Activated CD8-positive, alpha-beta memory T cell treated with anti-CD3 and anti-CD28 coated beads, Interleukin-2, amount 50 U/mL, for 24 hours (primary cell): ENCODE measurements around the gene ESF1.

Experiments
- DNase-seq: peaks from one replicate; pipeline ENCODE4 v3.0.0-alpha.2; 2020; ENCODE audit errors: extremely low read depth

ESF1 gene, protein sequence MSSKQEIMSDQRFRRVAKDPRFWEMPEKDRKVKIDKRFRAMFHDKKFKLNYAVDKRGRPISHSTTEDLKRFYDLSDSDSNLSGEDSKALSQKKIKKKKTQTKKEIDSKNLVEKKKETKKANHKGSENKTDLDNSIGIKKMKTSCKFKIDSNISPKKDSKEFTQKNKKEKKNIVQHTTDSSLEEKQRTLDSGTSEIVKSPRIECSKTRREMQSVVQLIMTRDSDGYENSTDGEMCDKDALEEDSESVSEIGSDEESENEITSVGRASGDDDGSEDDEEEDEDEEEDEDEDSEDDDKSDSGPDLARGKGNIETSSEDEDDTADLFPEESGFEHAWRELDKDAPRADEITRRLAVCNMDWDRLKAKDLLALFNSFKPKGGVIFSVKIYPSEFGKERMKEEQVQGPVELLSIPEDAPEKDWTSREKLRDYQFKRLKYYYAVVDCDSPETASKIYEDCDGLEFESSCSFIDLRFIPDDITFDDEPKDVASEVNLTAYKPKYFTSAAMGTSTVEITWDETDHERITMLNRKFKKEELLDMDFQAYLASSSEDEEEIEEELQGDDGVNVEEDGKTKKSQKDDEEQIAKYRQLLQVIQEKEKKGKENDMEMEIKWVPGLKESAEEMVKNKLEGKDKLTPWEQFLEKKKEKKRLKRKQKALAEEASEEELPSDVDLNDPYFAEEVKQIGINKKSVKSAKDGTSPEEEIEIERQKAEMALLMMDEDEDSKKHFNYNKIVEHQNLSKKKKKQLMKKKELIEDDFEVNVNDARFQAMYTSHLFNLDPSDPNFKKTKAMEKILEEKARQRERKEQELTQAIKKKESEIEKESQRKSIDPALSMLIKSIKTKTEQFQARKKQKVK

DNA sequence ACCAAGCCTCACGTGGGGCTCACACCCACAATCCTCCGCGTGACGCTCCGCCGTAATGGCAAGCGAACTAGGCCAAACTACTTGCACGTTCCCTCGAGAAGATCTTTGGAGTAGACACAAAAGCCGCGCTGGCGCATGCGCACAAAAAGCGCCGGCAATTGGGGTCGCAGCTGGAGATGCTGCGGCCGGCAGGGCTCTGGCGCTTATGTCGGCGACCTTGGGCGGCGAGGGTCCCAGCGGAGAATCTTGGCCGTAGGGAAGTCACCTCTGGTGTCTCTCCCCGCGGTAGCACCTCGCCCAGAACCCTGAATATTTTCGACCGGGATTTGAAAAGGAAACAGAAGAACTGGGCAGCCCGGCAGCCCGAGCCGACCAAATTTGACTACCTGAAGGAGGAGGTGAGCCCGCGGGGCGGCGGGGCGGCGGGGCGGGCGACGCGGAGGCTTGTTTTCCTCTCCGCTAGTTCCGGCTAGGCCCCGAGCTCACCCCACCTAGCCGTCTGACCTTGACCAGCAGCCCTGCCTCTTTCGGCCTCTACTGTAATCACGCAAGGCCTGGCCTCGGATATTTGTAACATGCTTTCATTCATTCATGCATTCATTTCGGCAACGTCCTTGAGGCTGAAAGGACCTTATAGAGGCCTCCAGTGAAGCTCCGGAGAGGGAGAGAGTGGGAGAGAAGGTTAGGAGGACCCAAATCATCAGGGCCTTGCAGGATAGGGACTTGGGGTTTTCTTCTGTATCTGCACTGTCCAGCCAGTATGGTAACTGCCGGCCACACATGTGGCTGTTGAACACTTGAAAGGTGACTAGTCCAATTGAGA is at the start of gene ESF1, which contains the start of gene NDUFAF5:
Gene ESF1, minus strand, starts transcription at position 27 of the 823 bp plus-strand sequence. CDS start 1,779 bp downstream, outside the sequence.
Gene NDUFAF5, plus strand, starts transcription at position 136 of the 823 bp plus-strand sequence. Its CDS starts 41 bp downstream, at position 177.
- peak; percentile 90 for DNase-seq

DNA sequence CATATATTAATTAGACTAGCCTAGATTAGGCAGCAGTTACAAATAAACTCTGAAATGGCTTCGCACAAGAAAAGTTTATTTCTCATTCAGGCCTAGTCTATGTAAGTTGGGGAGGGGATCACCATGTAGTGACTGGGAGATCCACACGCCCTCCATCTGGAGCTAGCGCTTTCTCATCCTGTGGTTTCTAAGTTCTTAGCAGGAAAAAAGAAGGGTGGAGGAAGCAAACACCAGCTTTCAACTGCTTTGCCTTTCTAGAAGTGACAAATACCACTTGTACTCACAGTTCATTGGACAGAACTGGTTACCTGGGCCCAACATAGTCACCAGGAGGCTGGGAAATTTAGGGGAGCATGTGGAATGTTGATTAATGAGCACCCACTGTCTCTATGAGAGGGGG is 46.8 kb upstream of the ESF1 start:
- no peak for DNase-seq

DNA sequence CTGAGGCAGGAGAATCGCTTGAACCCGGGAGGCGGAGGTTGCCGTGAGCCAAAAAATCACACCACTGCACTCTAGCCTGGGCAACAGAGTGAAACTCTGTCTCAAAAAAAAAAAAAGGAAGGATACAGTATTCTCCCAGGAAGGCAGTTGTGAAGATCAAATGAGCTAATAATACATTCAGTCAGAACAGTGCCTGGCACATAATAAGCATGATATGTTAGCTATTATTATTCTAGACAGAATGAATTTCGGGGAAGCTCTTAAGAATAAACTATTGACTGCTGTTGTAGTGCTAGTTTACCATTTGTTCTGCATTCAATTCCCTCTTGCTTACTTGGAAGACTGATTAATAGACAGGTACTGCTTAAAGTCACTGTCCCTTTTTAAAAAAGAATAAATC is 40.7 kb upstream of the ESF1 start:
- no peak for DNase-seq

DNA sequence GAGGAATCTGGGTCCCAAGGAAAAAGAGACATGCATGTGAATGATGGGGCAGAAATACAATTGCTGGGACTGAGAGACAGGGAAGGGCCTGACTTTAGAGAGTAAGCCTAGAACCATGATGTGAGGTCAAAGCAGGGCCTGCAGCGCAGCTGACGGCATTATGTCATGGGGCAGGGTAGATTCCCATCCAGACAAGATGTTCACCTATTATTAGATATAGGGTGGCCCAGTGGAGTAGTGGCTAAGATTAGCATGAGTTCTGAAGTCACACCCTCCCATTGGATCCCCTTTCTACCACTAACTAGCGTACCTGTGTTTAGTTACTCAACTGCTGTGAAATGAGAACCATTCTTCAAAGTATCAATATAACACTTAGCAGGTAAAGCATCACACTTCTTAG is 39.7 kb upstream of the ESF1 start:
- no peak for DNase-seq

DNA sequence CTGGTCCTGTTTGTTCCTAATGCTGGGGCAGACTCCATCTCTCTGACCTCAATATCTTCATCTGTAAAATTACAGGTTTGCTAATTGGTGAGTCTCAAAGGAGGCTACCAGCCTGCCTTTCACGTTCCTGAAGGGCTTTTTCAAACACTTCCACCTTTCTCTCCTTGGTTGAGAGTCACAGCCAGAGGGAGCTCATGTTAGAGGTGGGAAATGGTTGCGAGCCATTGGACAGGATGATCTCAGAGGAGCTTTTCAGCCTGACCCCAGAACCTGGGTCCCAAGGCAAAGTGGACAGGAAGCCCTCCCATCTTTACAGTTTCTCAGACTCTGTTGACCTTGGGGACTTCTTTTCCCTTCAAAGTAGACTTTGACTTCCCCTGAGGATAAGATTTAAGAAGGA is 37.7 kb upstream of the ESF1 start:
- DNase-seq = no peak

DNA sequence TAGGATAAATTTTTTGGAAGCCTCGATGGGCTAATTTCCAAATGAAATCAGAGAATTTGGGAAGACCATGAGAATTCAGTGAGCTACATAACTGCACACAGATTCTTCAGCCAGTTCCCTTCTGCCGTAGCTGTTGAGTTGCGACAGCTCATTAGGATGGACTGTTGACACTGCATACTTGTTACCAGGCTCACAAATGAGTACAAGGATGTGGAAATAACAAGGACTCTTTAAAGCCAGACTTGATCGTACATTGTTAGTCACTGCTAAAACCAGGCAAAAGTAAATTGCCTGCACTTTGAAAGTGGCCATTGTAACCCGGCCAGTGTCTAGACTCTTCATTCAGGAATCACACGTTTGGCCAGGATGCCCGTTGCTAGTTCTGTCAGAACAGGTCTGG is 37.2 kb upstream of the ESF1 start:
- DNase-seq = no peak

DNA sequence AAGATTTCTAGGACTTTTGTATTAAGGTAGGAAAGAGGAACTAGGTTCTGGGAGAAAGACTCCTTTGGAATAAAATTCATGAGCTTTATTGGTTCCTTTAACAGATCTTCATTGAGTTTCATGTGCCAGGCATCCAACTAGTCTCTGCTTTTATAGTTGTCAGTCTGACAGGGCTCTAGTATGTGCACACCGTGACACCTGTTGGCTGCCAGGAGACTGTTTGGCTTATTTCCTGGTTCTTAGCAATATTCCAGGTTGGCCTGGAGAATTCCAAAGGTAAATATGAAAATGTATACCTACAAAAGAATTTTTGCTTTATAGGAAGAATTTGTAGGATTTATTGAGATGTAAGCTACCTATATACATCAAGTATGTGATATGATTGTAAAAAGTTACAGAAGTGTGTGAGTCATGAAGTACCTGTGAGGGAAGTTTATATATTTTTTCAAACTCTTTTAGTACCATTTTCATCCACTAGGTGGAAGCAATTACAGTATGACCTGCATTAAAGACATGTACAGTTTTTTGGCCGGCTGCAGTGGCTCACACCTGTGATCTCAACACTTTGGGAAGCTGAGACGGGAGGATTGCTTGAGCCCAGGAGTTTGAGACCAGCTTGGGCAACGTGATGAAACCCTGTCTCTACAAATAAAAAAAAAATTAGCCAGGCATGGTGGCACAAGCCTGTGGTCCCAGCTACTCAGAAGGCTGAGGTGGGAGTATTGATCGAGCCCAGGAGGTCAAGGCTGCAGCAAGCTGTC is 35.3 kb upstream of the ESF1 start:
- DNase-seq = no peak

DNA sequence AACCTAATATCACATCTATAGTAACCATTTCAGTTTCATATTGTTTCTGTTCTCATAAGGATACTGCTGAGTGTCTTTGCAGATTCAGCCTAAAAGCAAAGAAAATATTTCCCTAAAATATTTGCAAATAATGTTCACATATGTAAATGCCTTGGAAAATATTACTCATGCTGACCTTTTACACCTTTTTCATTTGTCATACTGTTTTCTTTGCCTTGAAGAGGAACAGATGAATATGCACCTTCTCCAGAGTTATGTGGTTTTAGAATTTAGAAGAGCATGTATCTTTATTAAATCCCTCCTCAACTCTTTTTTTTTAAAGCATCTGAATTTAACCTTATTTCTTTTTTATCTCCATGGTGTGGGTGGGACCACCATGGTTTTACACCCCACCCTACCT is 32.6 kb upstream of the ESF1 start:
- no peak for DNase-seq

DNA sequence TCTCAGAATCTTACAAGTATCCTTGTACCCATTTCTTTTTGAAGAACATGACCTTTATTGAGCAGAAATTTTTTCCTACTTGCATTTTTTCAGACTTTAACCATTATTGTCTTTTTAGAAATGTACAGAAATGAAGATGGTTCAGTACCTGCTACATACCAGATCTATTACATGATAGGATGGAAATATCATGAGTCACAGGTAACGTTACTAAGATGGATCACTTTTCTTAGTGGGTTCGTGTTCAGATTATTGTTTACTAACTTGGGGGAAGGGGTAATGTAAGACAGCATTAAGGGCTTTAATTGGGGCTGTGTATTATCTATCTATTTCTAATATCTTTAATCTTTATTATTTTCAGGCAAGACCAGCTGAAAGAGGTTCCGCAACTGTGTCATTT is 32.0 kb upstream of the ESF1 start:
- DNase-seq = no peak

DNA sequence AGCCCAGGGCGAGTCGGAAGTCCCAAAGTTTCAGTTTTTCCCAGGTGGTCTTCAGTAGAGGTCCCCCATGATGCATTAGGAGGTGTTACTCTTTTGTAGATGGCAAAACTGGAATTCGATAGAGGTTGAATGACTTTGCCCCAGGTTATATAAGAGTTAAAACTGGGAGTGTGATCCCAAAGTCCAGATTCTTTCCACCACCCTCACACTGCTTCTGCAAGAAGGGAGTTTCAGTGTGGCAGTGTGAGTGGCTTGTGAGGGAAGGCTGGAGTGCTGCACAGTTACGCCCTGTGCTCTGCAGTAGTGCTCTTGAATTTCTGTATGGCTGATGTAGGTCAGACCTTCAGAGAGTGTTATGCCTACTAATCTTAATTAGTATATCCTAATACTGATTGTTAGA is 30.0 kb upstream of the ESF1 start:
- no peak for DNase-seq

DNA sequence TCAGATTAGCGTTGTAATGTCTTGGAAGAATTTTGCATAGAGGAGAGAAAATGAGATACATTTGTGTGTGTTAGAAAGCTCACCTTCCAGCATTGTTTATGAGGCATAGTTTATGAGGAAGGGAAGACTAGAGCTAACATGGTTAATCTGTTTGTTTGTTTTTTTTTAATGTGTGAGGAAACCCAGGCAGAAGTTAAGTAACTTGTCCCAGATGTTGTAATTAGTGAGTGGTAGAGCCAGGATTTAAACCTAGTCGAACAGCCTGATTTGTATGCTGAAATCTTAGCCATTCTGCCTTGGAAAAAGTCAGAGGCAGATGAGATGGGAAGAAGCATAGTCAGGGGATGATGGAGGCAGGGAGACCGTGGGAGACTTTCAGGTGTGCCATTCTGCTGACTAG is 29.2 kb upstream of the ESF1 start:
- DNase-seq = no peak

DNA sequence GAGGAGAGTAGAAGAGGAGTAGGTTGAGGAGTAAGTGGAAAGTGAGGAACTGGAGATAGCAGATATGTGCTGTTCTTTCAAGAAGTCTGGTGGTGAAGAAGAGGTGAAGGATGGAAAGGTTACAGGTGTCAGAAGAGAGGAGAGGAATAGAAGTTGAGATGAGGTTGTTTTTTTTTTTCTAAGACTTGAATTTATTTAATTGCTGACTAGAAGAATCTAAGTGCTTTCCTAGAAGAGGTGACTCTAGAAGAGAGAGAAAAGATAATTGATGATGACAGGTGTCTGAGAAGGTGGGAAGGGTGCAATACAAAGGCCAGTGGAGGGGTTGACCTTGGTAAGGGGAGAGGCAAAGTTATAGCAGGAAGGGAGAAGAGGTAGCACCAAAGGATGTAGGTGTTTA is 25.7 kb upstream of the ESF1 start:
- DNase-seq = no peak

DNA sequence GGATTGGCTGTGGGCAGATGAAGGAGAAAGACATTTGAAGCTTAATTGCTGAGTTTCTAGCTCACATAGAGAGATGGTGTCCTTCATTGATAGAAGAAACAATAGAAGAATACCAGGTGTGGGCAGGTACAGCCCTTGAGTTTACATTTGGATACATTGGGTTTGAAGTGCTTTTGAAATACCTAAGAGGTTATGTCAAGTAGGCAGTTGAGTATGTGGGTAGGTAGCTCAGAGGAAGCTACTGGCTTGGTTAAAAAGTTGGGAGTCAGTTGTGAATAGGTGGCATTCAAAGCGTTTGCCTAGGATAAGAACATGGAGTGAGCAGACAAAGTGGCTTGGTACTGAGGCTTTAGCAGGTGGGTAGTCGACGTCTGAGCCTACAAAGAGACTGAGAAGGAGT is 25.1 kb upstream of the ESF1 start:
- DNase-seq = no peak

DNA sequence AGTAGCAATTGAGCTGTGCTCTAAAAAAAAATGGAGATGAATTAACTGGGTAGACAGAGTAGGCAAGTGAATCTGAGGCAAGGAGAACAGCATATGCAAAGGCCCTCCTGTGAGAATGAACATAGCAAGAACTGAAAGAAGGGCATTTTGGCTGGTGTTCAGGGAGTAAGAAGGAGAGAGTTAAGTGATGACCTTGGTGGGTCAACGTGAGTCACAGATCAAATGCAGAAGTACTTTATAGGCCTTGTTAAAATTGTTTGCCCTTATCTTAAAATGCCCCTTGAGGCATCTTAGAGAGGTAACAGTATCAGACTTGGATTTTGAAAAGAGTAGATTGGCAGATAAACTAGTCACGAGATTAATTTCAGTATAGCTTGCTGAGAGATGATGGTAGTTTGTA is 24.7 kb upstream of the ESF1 start:
- no peak for DNase-seq

DNA sequence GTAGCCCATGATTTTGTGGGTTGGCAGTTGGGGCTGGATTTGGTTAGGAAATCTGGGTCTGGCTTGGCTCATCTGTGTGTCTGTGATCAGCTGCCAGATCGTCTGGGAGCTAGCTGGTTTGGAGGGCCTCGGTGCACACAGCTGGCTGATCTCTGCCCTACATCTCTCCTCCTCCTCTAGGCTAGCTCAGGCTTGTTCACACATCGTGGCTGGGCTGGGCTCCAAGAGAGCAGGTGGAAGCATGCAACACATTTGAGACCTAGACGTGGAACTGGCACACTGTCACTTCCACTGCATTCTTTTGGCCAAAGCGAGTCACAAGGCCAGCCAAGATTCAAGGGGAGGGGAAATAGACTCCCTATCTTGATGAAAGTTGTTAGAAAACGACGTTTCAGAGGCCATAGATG is 16.0 kb upstream of the ESF1 start:
- DNase-seq = no peak

DNA sequence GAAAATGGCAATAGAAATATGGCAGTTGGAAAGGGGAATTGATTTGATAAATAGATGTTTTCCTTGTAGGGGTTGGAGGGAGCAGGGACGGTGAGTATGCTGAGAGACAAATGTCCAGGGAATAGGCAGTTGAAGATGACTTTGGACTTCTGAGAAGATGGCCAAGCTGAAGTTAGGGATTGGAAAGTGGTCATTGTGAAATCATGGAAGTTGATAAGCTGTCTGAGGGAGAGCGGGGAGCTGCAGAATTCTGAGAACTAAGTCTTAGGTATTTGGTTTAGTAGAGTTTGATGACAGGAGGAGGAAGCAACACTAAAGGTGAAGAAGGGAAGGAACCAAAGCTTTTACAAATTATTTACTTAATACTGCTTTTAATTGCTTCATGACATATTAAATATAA is 15.3 kb upstream of the ESF1 start:
- no peak for DNase-seq

DNA sequence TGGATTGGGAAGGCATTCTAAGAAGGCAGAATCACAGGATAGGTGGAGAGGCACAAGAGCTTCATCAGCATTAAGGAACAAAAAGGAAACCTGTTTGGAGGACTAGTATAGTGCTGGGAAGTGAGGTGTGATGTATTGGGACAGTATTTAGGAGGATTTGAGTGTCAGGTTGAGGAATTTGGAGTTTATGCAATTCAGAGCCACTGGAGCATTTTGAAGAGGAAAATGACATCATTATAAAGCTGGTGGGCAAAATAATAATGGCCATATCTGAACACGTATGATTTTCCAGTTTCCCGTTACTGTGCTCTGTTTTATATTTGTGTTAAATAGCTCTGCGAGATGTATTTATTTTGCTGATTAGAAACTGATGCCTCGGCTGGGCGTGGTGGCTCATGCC is 14.3 kb upstream of the ESF1 start:
- DNase-seq = no peak

DNA sequence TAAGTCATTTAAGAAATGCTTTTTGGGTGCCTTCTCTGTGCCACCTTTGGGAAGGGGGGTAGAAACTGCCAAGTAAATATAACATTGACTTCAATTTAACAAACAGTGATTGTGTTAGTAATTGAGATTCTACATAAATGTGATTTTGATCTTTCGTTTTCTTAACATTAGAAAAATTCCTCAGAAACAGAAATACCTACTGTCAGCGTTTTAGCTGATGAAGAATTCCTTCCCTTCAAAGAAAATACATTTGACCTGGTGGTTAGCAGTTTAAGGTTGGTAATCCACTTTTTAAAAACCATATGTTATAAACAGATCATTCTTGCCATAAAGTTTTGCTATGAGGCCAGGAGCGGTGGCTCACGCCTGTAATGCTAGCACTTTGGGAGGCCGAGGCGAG is 9.9 kb upstream of the ESF1 start:
- no peak for DNase-seq

DNA sequence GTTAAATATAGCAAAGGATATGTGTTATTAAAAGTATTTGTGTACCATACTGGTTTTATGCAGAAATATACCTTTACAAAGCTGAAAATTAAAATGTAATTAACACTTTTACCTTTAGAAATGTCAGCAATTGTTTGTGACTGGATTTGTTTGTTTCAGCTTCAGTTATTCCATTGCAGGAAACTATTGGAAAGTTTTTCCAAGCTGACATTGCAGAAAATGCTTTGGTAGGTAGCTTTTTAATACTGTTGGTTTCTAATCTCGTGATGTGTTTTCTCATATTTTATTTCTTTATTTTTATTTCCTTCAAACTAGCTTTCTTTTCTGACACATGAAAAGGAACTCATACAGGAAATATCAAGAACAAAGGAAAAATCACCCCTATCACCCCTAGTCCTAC is 8.3 kb upstream of the ESF1 start:
- DNase-seq = no peak

DNA sequence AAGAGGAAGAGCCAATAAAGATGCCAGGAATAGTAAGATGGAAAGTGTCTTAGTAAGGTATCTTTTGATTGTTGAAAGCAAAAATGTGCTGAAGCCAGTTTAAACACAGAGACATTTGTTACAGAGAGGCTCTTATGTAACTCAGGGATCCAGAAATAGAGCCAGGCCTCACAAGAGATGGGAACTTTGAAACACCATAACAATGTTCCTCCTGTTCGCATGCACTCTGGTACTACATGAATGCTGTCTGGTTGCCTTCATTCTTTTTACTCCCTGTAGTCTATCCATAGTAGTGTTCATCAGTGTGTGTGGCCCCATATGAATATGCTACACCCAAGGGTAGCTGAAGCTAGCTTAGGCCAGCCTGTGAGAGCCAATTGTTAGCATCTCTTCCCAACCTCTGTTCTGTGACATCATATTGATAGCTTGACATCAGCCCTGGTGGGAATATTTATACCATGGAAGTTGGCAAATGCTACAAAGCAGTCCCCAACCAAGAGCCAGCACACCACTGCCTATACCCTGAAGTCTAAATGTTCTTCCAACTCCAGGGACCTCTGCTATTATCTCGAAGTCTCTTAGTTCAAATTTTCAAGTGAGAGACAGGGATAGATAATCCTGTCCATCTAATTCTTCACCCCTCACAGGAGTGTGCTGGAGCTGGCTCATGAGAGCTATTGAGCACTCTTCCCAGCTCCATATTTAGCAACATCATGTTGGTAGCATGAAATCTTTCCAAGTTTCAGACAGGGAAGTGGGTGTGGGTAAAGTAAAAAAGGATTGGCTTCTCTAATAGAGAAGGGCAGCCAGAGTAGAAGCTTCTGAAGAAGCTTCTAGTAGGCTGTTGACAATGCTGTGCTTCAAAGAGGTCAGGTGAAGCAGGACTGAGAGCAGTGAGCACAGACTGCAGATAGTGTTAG is 7.1 kb upstream of the ESF1 start:
- DNase-seq = no peak
